Endodermal cell (in vitro differentiated cells): Measurements from ENCODE around the gene C1orf21. TPM values are rescaled to one million over a fixed set of nuclear protein-coding genes. Genes with fewer than 3 reads are reported as not detected.

Source experiments
- DNase-seq: peaks from one replicate; pipeline ENCODE4 v3.0.0-alpha.2; 2017
- H3K27ac ChIP-seq: 2 replicates; pipeline ENCODE4 v1.5.1; 2013; ENCODE audit warnings: mild to moderate bottlenecking, low read depth, low read length, moderate library complexity
- H3K27me3 ChIP-seq: 2 replicates; pipeline ENCODE4 v1.6.1; 2013; ENCODE audit warnings: mild to moderate bottlenecking, low read length, moderate library complexity; ENCODE audit not compliant: insufficient read depth, control insufficient read depth, poor library complexity, severe bottlenecking
- H3K36me3 ChIP-seq: 2 replicates; pipeline ENCODE4 v1.7.0; 2013; ENCODE audit warnings: mild to moderate bottlenecking, low read length, moderate library complexity; ENCODE audit not compliant: control insufficient read depth, insufficient read depth
- H3K4me1 ChIP-seq: one replicate; pipeline ENCODE4 v1.7.0; 2013; ENCODE audit warnings: low read length; ENCODE audit not compliant: control insufficient read depth, insufficient read depth
- H3K4me3 ChIP-seq: 2 replicates; pipeline ENCODE4 v1.5.1; 2013; ENCODE audit warnings: mild to moderate bottlenecking, low read length, moderate library complexity
- H3K9ac ChIP-seq: 2 replicates; pipeline ENCODE4 v1.6.1; 2013; ENCODE audit warnings: mild to moderate bottlenecking, low read length, moderate library complexity; ENCODE audit not compliant: poor library complexity, severe bottlenecking; ENCODE audit errors: extremely low read depth
- H3K9me3 ChIP-seq: 2 replicates; pipeline ENCODE4 v1.6.1; 2013; ENCODE audit warnings: mild to moderate bottlenecking, low read length, moderate library complexity; ENCODE audit not compliant: control insufficient read depth
- H3K27ac Mint-ChIP-seq: 2 replicates; pipeline ENCODE4 v1.8.0; 2020; ENCODE audit warnings: mixed read lengths
- H3K27me3 Mint-ChIP-seq: 2 replicates; pipeline ENCODE4 v1.8.0; 2021; ENCODE audit warnings: mild to moderate bottlenecking, mixed read lengths; ENCODE audit not compliant: insufficient read depth
- H3K36me3 Mint-ChIP-seq: 2 replicates; pipeline ENCODE4 v1.8.0; 2020; ENCODE audit warnings: low read depth, mixed read lengths
- H3K4me1 Mint-ChIP-seq: 2 replicates; pipeline ENCODE4 v1.8.0; 2020; ENCODE audit warnings: mixed read lengths
- H3K4me3 Mint-ChIP-seq: 2 replicates; pipeline ENCODE4 v1.8.0; 2020; ENCODE audit warnings: mild to moderate bottlenecking, moderate library complexity, mixed read lengths
- H3K9me3 Mint-ChIP-seq: 2 replicates; pipeline ENCODE4 v1.8.0; 2020; ENCODE audit warnings: mild to moderate bottlenecking, mixed read lengths
- WGBS, 2 experiments: methylation state at CpG; one replicate each; pipeline versions ENCODE4 v1.1.5 to v1.1.7; 2013; ENCODE audit warnings: missing lambda C conversion rate in 2 of 2, mixed read lengths in 1 of 2; ENCODE audit not compliant: insufficient coverage in 1 of 2, insufficient read length in 1 of 2; 5-methylcytosine and 5-hydroxymethylcytosine counted together
- total RNA-seq, 2 donors: library from RNA; stranded (reverse); fragmentation: NEBNext Ultra II Directional in 1 of 2; extraction: Animal tissue kit (Norgen Biotek cat#: 25700) in 1 of 2; gene quantifications; 2 replicates in 1 of 2; 3 replicates in 1 of 2; pipeline ENCODE4 v1.2.1, GENCODE V29; 2021
- TF ChIP-seq, protein P1 (sequence below): fragments of 200-600 bp; sonication (generic); conservative IDR thresholded peaks from 2 replicates; pipeline ENCODE4 v1.5.0; 2021; ENCODE audit warnings: antibody characterized with exemption, mild to moderate bottlenecking

Gene C1orf21
- total RNA-seq, 2 donors from 2014 or later: 9.1 to 10.2 TPM

DNA sequence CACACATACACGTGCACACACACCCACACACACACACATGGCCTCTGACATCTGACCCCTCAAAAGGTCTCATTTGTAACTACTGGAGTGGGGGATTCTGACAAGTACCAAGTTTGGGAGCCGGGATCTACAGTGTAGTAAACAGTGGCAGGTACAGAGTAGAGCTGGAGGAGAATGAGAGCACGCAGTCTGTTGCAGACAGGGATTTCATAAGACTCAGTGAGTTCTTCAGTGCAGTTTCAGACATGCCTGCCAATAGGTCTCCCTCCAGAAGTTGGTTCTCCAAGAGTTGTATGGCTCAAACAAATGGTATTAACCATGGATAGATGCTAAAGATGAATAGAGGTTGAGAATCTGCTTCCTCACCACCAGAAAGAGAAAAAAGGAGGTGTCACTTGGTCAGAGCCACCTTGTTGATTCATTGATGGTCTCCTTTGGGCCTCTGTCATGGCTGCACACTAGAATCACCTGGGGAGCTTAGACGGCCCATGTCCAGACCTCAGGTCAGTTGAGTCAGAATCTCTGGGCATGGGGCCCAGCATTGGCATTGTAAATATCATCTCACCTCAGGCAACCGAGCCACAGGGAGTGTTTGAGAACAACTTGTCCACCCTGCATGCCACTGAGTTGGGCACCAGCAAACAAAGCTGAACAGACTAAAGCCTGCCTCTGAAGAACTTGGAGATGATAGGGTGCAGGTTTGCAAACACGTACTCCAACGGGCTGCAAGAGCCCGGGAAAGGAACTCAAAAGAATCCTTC, 245.8 kb downstream of the C1orf21 start:
- no peak overlapping the region for H3K4me3 ChIP-seq
- peaks cover 16% of the 10 kb centered on the region for H3K27me3 Mint-ChIP-seq
- H3K4me1 Mint-ChIP-seq: peaks cover 31% of the 10 kb centered on the region
- no peak overlapping the region for H3K4me3 Mint-ChIP-seq
- no peak overlapping the region for H3K27ac ChIP-seq
- no peak overlapping the region for H3K27ac Mint-ChIP-seq
- TF ChIP-seq, protein P1, sequence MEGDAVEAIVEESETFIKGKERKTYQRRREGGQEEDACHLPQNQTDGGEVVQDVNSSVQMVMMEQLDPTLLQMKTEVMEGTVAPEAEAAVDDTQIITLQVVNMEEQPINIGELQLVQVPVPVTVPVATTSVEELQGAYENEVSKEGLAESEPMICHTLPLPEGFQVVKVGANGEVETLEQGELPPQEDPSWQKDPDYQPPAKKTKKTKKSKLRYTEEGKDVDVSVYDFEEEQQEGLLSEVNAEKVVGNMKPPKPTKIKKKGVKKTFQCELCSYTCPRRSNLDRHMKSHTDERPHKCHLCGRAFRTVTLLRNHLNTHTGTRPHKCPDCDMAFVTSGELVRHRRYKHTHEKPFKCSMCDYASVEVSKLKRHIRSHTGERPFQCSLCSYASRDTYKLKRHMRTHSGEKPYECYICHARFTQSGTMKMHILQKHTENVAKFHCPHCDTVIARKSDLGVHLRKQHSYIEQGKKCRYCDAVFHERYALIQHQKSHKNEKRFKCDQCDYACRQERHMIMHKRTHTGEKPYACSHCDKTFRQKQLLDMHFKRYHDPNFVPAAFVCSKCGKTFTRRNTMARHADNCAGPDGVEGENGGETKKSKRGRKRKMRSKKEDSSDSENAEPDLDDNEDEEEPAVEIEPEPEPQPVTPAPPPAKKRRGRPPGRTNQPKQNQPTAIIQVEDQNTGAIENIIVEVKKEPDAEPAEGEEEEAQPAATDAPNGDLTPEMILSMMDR: no peak
- DNase-seq: no peak
- H3K36me3 ChIP-seq: no peaks in the 10 kb centered on the region
- peaks cover 7% of the 10 kb centered on the region for H3K9me3 ChIP-seq
- 87 to 96% methylated on average over 4 to 8 of the region's 8 CpGs for WGBS, 2 experiments
- no peaks in the 10 kb centered on the region for H3K36me3 Mint-ChIP-seq
- peaks cover 2% of the 10 kb centered on the region for H3K9me3 Mint-ChIP-seq
- H3K4me1 ChIP-seq: peaks cover 21% of the 10 kb centered on the region
- no peak overlapping the region for H3K9ac ChIP-seq
- H3K27me3 ChIP-seq: no peaks in the 10 kb centered on the region

DNA sequence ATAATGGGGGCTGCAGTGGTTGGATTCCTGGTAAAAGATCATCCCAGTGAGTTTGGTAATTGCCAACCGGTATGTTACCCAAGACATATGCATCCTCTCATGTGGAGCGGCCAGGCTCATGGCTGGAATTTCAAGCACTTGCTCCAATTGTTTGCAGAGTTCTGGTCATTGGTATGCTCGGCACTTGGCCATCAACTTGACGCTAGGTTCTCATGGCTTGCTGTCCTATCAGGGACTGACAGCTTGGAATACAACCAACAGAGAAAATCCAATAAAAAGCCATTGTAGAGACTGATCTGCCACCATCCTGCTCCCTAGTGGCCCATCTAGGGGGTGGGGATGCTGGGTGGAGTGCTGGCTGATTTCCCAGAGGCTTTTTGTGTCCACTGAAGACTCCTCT, 247.0 kb downstream of the C1orf21 start:
- Mint-ChIP-seq H3K4me1 (peaks cover 33% of the 10 kb centered on the region), H3K27me3 (peaks cover 16% of the 10 kb centered on the region), H3K9me3 (peaks cover 6% of the 10 kb centered on the region), H3K36me3 (no peaks in the 10 kb centered on the region), H3K4me3 (no peak overlapping the region), H3K27ac (no peak overlapping the region)
- peaks cover 21% of the 10 kb centered on the region for H3K4me1 ChIP-seq
- no peak overlapping the region for H3K9ac ChIP-seq
- H3K4me3 ChIP-seq: no peak overlapping the region
- peak; percentile 65 for DNase-seq
- 93 to 97% methylated on average over 3 to 4 of the region's 4 CpGs for WGBS, 2 experiments
- TF ChIP-seq, protein P1: peak; percentile 29
- H3K36me3 ChIP-seq: no peaks in the 10 kb centered on the region
- H3K9me3 ChIP-seq: peaks cover 19% of the 10 kb centered on the region
- no peaks in the 10 kb centered on the region for H3K27me3 ChIP-seq
- no peak overlapping the region for H3K27ac ChIP-seq

DNA sequence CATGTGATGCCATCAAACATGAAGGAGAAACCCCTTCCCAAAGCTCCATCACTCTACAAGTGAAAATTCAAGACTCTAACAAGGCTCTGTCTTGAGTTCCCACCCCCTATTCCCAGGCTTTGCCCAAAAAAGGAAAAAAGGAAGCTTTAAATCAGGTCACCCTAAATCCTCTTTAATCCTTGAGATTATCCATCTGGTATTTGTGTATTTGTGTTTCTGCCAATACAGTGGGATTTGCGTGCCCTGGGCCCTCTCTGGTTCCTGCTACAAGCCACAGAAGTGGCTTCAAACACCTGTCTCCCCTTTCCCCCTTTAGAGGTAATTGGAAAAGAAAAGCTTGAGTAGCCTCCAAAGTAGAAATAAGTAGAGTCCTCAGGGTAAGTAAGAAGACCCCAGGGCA, 247.5 kb downstream of the C1orf21 start:
- H3K9me3 Mint-ChIP-seq: peaks cover 7% of the 10 kb centered on the region

More for the DNA sequence above, 247.5 kb downstream of the C1orf21 start:
- Mint-ChIP-seq H3K27me3 (peaks cover 16% of the 10 kb centered on the region), H3K4me3 (no peak overlapping the region), H3K4me1 (peaks cover 36% of the 10 kb centered on the region), H3K27ac (no peak overlapping the region), H3K36me3 (no peaks in the 10 kb centered on the region)
- H3K9me3 ChIP-seq: peaks cover 19% of the 10 kb centered on the region
- H3K27me3 ChIP-seq: no peaks in the 10 kb centered on the region
- peaks cover 21% of the 10 kb centered on the region for H3K4me1 ChIP-seq
- no peak overlapping the region for H3K27ac ChIP-seq
- 56% methylated on average over 1 of the region's 1 CpG; no CpG with 5 or more reads in 1 of the 2 experiments for WGBS, 2 experiments
- peak overlapping the region; percentile 16 for H3K4me3 ChIP-seq
- TF ChIP-seq, protein P1: peak; percentile 4
- H3K9ac ChIP-seq: no peak overlapping the region
- no peaks in the 10 kb centered on the region for H3K36me3 ChIP-seq
- DNase-seq: no peak
